CD4-positive, alpha-beta T cell (primary cell): Measurements from ENCODE around the gene AKAP12. TPM values are rescaled to one million over a fixed set of nuclear protein-coding genes. Genes with fewer than 3 reads are reported as not detected.

Experiments used
- ATAC-seq: fragments of 200-7000 bp; cut with Tn5 transposase; one replicate; pipeline ENCODE4 v1.10.0; 2022; ENCODE audit warnings: mild to moderate bottlenecking; ENCODE audit not compliant: poor library complexity
- CTCF ChIA-PET: fragments of 350-600 bp; sonication (Branson Sonifier 250); formaldehyde crosslinking; loops from one replicate; lab custom pipeline; 2021; ENCODE audit warnings: antibody characterized with exemption, inconsistent platforms; lab: Charles Lee
- POLR2A ChIA-PET: fragments of 350-600 bp; sonication (Branson Sonifier 250); formaldehyde crosslinking; loops from one replicate; lab custom pipeline; 2021; ENCODE audit warnings: antibody characterized with exemption, inconsistent platforms; lab: Charles Lee
- DNase-seq, 14 experiments: peaks; one replicate each; pipeline ENCODE4 v3.0.0-alpha.2; 2013 to 2020; ENCODE audit warnings: mixed read lengths in 2 of 14
- H3K27ac ChIP-seq, 2 donors: one replicate each; pipeline versions ENCODE4 v1.5.1 to v1.7.0; 2013; ENCODE audit warnings: low read length in 2 of 2, low read depth in 1 of 2, mild to moderate bottlenecking in 1 of 2
- H3K27me3 ChIP-seq, 2 experiments: 1 replicate in 1 of 2; 2 replicates in 1 of 2; pipeline versions ENCODE4 v1.6.1 to v1.7.0; 2013; ENCODE audit warnings: low read length in 2 of 2, control low read depth in 1 of 2, mild to moderate bottlenecking in 1 of 2, moderate library complexity in 1 of 2; ENCODE audit not compliant: insufficient read depth in 2 of 2, control insufficient read depth in 1 of 2
- H3K36me3 ChIP-seq: one replicate; pipeline ENCODE4 v1.6.1; 2013; ENCODE audit warnings: low read length, control low read depth; ENCODE audit not compliant: insufficient read depth
- H3K4me1 ChIP-seq: one replicate; pipeline ENCODE4 v1.6.1; 2013; ENCODE audit warnings: low read length, control low read depth; ENCODE audit not compliant: insufficient read depth
- H3K4me3 ChIP-seq: one replicate; pipeline ENCODE4 v1.5.1; 2013; ENCODE audit warnings: mild to moderate bottlenecking, low read length, moderate library complexity
- H3K9me3 ChIP-seq, 2 experiments: 1 replicate in 1 of 2; 2 replicates in 1 of 2; pipeline versions ENCODE4 v1.6.1 to v1.7.0; 2013; ENCODE audit warnings: low read length in 2 of 2, mild to moderate bottlenecking in 2 of 2, control low read depth in 1 of 2, moderate library complexity in 1 of 2; ENCODE audit not compliant: control insufficient read depth in 1 of 2, insufficient read depth in 1 of 2
- H3K27ac Mint-ChIP-seq: one replicate; pipeline ENCODE4 v1.8.0; 2020; ENCODE audit warnings: mixed read lengths
- H3K27me3 Mint-ChIP-seq: one replicate; pipeline ENCODE4 v1.8.0; 2021; ENCODE audit warnings: mixed read lengths
- H3K36me3 Mint-ChIP-seq: one replicate; pipeline ENCODE4 v1.8.0; 2021; ENCODE audit warnings: low read depth, mixed read lengths
- H3K4me1 Mint-ChIP-seq: one replicate; pipeline ENCODE4 v1.8.0; 2021; ENCODE audit warnings: low read depth, mixed read lengths
- H3K4me3 Mint-ChIP-seq: one replicate; pipeline ENCODE4 v1.8.0; 2020; ENCODE audit warnings: mild to moderate bottlenecking, mixed read lengths
- H3K9me3 Mint-ChIP-seq: one replicate; pipeline ENCODE4 v1.8.0; 2020; ENCODE audit warnings: mixed read lengths
- intact Hi-C, 2 experiments: fragments of 100-400 bp; cut with DNase I in 1 of 2; cut with micrococcal nuclease in 1 of 2; formaldehyde crosslinking; loops; one replicate each; pipeline versions ENCODE4 v1.15.1 to v1.9.0; 2023 to 2025; cut with DNase I, micrococcal nuclease
- total RNA-seq, 174 experiments: library from RNA in 2 of 174; stranded (reverse) in 2 of 174; gene quantifications; one replicate each; pipeline ENCODE4 v1.2.3 and lab custom pipeline; 2021 to 2026
- TF ChIP-seq, protein P1 (sequence below): fragments of 200-600 bp; IDR thresholded peaks from one replicate; pipeline ENCODE4 v1.8.0; 2022; ENCODE audit warnings: antibody characterized with exemption, mild to moderate bottlenecking

Gene AKAP12
- total RNA-seq, 2 experiments from 2014 or later: 0.03 to 0.05 TPM

DNA sequence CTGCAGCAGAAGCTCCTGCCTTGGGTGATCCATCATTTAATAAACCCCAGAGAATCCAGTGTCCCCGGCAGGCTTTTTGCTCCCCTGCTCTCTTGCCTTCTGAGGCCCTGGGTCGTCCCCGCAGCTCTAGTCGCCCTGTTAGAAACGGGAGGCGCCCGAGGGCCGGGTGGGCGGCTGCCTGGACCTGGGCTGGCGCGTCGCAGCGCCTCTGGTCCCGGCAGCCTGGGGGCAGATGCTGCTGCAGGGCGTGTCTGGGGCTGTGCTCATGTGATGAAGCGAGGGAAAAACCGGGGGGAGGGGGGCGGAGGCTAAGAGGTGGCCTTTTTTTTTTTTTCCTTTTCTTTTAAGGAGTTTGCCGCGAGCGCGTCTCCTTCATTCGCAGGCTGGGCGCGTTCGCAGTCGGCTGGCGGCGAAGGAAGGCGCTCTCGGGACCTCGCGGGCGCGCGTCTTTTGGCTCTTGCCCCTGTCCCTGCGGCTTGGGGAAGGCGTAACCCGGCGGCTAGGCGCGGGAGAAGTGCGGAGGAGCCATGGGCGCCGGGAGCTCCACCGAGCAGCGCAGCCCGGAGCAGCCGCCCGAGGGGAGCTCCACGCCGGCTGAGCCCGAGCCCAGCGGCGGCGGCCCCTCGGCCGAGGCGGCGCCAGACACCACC is 394 bp downstream of the AKAP12 start:
- Mint-ChIP-seq H3K27me3 (peaks cover 77% of the 10 kb centered on the region), H3K4me1 (peaks cover 15% of the 10 kb centered on the region), H3K9me3 (no peaks in the 10 kb centered on the region), H3K27ac (no peak overlapping the region), H3K36me3 (no peaks in the 10 kb centered on the region), H3K4me3 (peak overlapping the region; percentile 80)
- TF ChIP-seq, protein P1, sequence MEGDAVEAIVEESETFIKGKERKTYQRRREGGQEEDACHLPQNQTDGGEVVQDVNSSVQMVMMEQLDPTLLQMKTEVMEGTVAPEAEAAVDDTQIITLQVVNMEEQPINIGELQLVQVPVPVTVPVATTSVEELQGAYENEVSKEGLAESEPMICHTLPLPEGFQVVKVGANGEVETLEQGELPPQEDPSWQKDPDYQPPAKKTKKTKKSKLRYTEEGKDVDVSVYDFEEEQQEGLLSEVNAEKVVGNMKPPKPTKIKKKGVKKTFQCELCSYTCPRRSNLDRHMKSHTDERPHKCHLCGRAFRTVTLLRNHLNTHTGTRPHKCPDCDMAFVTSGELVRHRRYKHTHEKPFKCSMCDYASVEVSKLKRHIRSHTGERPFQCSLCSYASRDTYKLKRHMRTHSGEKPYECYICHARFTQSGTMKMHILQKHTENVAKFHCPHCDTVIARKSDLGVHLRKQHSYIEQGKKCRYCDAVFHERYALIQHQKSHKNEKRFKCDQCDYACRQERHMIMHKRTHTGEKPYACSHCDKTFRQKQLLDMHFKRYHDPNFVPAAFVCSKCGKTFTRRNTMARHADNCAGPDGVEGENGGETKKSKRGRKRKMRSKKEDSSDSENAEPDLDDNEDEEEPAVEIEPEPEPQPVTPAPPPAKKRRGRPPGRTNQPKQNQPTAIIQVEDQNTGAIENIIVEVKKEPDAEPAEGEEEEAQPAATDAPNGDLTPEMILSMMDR: no peak
- Histone ChIP-seq H3K4me3 (no peak overlapping the region), H3K4me1 (peaks cover 12% of the 10 kb centered on the region), H3K27me3 (peaks cover 32 to 57% of the 10 kb centered on the region in 2 experiments), H3K36me3 (no peaks in the 10 kb centered on the region), H3K9me3 (peaks cover 0 to 6% of the 10 kb centered on the region in 2 experiments), H3K27ac (no peak overlapping the region)
- ATAC-seq (no peak), DNase-seq (no peak)
- ChIA-PET CTCF (no interaction called here), POLR2A (no interaction called here)
- intact Hi-C loops: no loop called here

DNA sequence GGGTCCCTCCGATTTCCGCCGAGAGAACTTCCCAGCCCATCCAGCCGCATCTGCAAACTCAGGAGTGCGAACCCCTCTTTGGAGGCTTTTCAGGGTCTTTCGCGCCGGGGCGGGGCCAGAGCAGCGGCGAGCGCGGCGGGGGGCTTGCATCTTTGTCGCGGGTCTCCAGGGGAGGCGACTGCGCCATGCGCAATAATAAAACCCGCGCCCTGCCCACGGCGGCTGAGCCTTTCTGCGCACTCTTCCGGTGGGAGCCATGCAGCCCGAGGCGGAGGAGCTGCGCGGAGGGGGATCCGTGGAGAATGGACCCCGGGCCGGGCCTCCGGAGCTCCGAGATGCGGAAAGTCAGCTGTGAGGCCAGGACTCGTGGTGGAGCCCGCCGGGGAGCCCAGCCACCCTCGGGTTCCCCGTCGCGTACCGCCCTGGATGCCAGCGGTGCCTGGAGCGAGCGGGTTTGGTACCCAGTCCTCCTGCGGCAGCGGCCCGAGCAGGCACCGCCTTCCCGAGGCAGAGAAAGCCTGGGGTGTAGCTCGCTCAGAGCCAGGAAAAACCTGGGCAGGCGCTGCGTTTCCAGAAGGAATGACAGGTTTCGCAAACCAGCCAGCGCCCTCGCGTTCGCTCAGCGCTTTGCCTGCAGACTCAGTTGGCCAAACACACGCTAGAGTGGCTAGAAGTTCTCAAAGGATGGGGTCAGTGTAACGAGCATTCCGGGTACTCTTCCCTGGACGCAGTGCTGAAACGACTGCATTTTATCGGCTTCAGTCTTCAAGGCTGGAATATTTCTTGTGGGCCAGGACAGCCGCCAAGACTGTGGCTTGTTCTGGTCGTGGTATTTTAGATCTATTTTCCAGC is 1.2 kb downstream of the AKAP12 start:
- no peaks in the 10 kb centered on the region for H3K36me3 Mint-ChIP-seq
- intact Hi-C loops: no loop called here
- Histone ChIP-seq H3K4me3 (peak overlapping the region; percentile 22), H3K4me1 (peaks cover 12% of the 10 kb centered on the region), H3K27ac (no peak overlapping the region), H3K27me3 (peaks cover 32 to 57% of the 10 kb centered on the region in 2 experiments), H3K36me3 (no peaks in the 10 kb centered on the region), H3K9me3 (peaks cover 0 to 6% of the 10 kb centered on the region in 2 experiments)
- peaks cover 15% of the 10 kb centered on the region for H3K4me1 Mint-ChIP-seq
- ChIA-PET POLR2A (no interaction called here), CTCF (no interaction called here)
- H3K9me3 Mint-ChIP-seq: no peaks in the 10 kb centered on the region
- DNase-seq (no peak), ATAC-seq (no peak)
- H3K4me3 Mint-ChIP-seq: peak overlapping the region; percentile 62
- TF ChIP-seq, protein P1: no peak
- no peak overlapping the region for H3K27ac Mint-ChIP-seq
- peaks cover 78% of the 10 kb centered on the region for H3K27me3 Mint-ChIP-seq

DNA sequence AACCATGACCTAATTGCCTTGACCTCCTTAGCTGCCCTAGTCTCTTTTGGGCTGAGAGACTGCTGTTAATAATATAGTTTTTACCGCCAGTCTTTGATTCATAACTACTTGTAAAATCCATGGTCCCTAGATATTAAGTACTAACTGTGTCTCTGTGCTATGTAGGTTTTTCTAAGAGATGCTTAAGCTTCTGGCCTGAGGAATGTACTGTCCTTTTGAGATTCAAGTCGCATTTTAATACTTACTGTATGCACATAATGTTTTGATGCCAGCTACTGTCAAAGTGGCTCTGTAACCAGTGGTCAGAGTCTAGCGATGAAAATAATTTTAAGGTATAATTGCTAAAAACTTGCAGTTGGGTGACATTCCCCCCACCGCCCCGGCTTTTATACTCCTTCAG is 2.1 kb downstream of the AKAP12 start:
- H3K36me3 ChIP-seq: no peaks in the 10 kb centered on the region
- intact Hi-C loops: no loop called here
- Mint-ChIP-seq H3K27ac (no peak overlapping the region), H3K4me3 (peak overlapping the region; percentile 62), H3K4me1 (peaks cover 15% of the 10 kb centered on the region), H3K36me3 (no peaks in the 10 kb centered on the region), H3K9me3 (no peaks in the 10 kb centered on the region), H3K27me3 (peaks cover 75% of the 10 kb centered on the region)
- DNase-seq (no peak), ATAC-seq (no peak)
- TF ChIP-seq, protein P1: no peak
- peaks cover 0 to 6% of the 10 kb centered on the region in 2 experiments for H3K9me3 ChIP-seq
- peaks cover 12% of the 10 kb centered on the region for H3K4me1 ChIP-seq
- no peak overlapping the region for H3K4me3 ChIP-seq
- POLR2A ChIA-PET: no interaction called here
- H3K27ac ChIP-seq: no peak overlapping the region
- H3K27me3 ChIP-seq: peaks cover 32 to 57% of the 10 kb centered on the region in 2 experiments
- CTCF ChIA-PET: no interaction called here
